ENCODE measurements around the gene FAM81A. TPM values are rescaled to one million over a fixed set of nuclear protein-coding genes. Genes with fewer than 3 reads are reported as not detected.
"Not testable (repeated sequence)": the region's sequence is repeated elsewhere in the genome, so short reads cannot be mapped to it uniquely, and the experiment has no call there.

Gene FAM81A
- total RNA-seq, 2 donors from 2014 or later = under 0.01 to 0.78 TPM

DNA sequence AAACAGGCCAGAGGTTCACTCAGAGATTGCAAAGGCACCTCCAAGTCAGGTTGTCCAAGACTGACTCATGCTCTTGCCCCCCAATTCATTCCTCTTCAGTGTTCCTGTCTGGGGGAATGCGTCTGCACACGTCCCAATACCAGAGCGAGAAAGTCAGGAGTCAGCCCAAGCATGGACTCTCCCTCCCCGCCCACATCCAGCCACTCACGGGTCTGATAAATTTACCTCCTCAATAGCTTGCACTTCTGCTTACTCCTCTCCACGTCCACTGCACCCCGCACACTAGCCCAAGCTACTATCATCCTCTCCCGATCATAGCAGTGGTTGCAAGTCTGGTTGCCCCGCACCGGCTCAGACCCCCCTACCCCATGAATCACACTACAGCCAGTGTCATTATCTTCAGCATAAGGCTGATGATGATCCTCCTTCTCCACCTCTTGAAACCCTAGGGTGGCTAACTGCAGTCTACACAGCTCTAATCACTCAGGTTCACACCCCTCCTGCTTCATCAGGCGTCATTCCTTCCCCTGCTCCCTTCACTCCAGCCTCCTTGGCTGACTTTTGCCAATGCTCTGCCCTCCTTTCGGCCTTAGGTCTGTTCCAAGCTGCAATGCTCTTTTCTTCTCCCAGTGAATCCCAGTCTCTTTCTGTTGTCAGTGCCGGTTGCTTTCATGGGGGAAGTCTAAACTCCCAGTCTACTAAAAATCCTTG is 37.7 kb upstream of the FAM81A start:
- Histone ChIP-seq H3K4me3 (no peak overlapping the region), H3K27me3 (no peaks in the 10 kb centered on the region), H3K27ac (no peak overlapping the region), H3K4me1 (no peaks in the 10 kb centered on the region), H3K36me3 (replicated peaks in 1 of 2; ENCODE audit: insufficient read depth in 1 of 2, low read depth in 2 of 2) (no peaks in the 10 kb centered on the region), H3K9me3 (no peaks in the 10 kb centered on the region)
- TF ChIP-seq, protein P1, sequence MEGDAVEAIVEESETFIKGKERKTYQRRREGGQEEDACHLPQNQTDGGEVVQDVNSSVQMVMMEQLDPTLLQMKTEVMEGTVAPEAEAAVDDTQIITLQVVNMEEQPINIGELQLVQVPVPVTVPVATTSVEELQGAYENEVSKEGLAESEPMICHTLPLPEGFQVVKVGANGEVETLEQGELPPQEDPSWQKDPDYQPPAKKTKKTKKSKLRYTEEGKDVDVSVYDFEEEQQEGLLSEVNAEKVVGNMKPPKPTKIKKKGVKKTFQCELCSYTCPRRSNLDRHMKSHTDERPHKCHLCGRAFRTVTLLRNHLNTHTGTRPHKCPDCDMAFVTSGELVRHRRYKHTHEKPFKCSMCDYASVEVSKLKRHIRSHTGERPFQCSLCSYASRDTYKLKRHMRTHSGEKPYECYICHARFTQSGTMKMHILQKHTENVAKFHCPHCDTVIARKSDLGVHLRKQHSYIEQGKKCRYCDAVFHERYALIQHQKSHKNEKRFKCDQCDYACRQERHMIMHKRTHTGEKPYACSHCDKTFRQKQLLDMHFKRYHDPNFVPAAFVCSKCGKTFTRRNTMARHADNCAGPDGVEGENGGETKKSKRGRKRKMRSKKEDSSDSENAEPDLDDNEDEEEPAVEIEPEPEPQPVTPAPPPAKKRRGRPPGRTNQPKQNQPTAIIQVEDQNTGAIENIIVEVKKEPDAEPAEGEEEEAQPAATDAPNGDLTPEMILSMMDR (IDR thresholded peaks at IDR 0.05) = no peak
- TF ChIP-seq POLR2A (IDR thresholded peaks at IDR 0.05) = no peak
- intact Hi-C loops (cut with DNase I) = no loop called here
- no peak for DNase-seq
- ATAC-seq = no peak
- 81 to 83% methylated on average over 13 of the region's 13 CpGs for WGBS, 2 donors

DNA sequence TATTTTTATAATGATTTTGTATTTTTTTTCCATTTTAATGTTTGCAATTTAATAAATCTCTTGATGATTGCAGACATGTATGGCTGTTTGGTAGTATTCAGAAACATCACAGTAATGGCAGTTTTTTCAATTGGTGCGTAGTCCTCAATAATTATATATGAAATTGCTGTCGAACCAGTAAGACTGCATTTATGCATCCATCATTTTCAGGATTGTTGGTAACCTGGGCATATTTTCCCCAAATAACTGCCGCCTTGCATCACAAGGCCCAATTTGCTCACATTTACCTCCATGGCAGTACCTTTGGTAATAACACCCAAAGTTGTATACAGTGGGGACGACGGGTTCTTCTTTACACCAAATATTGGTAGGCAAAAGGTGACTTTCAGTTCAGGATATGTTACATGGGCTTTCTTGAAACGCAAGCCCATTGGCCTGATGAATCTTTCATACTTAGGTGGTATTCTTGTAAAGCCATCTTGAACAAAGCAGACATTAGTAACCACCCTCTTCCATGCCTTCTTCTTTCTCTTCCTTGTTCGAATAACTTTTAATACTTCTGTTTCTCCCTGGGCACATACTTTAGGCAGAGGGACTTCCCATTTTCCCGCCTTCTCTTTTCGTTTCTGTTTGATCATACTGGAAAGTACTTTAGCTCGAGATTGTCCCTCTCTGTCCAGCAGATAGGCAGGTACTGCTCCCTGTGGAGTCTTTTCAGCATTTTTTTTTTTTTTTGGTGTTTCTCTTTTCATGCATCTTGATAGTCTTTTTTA is 36.7 kb upstream of the FAM81A start:
- H3K27ac ChIP-seq; H3K4me1 ChIP-seq; H3K36me3 ChIP-seq (replicated peaks in 1 of 2; ENCODE audit: insufficient read depth in 1 of 2, low read depth in 2 of 2); DNase-seq; H3K4me3 ChIP-seq; H3K9me3 ChIP-seq; H3K27me3 ChIP-seq; ATAC-seq; intact Hi-C loops (cut with DNase I): not testable (repeated sequence)
- 70 to 73% methylated on average over 10 of the region's 10 CpGs for WGBS, 2 donors

DNA sequence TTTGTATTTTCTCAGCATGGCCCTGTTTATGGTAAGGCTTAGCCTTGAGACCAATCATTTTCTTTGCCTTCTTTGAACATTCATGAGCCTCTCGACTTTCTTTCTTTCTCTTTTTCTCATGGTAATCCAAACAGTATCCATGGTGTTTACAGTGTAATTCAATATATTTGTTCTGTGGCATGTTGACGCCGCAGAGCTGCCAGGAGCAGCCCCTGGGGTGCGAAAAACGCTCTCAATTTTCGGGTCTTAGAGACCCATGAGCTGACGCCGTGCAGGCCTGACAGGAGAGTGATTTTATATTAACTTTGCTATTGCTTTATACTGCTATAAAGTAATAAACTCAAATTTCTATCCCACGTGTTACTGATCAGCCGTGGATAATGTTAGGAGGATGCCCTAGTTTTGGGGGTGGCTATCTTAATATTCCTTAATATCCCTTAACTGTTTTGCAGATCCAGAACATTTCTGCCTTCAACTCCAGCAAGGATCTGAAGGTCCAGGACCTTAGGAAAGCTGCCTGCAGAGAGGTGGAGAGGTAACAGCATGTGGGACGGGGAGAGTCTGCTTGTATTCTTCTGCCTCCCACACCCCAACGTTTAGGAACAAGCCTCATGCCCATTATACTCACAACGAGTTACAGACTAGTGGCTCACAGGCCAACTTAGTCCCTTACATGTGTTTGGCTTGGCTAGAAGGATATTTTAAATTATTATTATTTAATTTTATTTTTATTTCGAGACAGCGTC is 36.0 kb upstream of the FAM81A start:
- DNase-seq = no peak
- intact Hi-C loops (cut with DNase I) = no loop called here
- TF ChIP-seq, protein P1 (IDR thresholded peaks at IDR 0.05) = no peak
- no peak for TF ChIP-seq POLR2A (IDR thresholded peaks at IDR 0.05)
- Histone ChIP-seq H3K4me1 (no peaks in the 10 kb centered on the region), H3K36me3 (replicated peaks in 1 of 2; ENCODE audit: insufficient read depth in 1 of 2, low read depth in 2 of 2) (no peaks in the 10 kb centered on the region), H3K27me3 (no peaks in the 10 kb centered on the region), H3K9me3 (no peaks in the 10 kb centered on the region), H3K4me3 (no peak overlapping the region), H3K27ac (peak overlapping the region in 1 of 4 donors; percentile 19)
- WGBS, 2 donors = 48 to 52% methylated on average over 15 of the region's 15 CpGs
- no peak for ATAC-seq

DNA sequence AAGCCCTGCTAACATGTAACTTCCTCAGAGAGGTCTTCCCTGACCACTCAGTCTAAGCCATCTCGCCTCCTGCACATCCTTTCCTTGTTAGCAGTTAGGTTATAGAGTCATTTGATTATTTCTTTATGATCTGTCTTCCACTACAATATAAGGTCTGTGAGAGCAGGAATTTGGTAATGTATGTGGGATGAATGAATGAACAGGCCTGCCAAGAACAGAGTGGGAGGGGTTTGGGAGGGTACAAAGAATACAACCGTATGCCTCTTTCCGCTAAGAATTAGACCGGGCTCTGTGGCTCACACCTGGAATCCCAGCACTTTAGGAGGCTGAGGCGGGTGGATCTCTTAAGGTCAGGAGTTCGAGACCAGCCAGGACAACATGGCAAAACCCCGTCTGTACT is 32.9 kb upstream of the FAM81A start:
- no peak for DNase-seq
- no peaks in the 10 kb centered on the region for H3K27me3 ChIP-seq
- H3K4me1 ChIP-seq = peaks cover 2% of the 10 kb centered on the region
- H3K27ac ChIP-seq = no peak overlapping the region
- intact Hi-C loops (cut with DNase I) = no loop called here
- no peaks in the 10 kb centered on the region for H3K9me3 ChIP-seq
- no peak for TF ChIP-seq POLR2A (IDR thresholded peaks at IDR 0.05)
- TF ChIP-seq, protein P1 (IDR thresholded peaks at IDR 0.05) = no peak
- no peaks in the 10 kb centered on the region for H3K36me3 ChIP-seq (replicated peaks in 1 of 2; ENCODE audit: insufficient read depth in 1 of 2, low read depth in 2 of 2)
- no peak overlapping the region for H3K4me3 ChIP-seq
- 70 to 82% methylated on average over 7 of the region's 7 CpGs for WGBS, 2 donors
- ATAC-seq = no peak

DNA sequence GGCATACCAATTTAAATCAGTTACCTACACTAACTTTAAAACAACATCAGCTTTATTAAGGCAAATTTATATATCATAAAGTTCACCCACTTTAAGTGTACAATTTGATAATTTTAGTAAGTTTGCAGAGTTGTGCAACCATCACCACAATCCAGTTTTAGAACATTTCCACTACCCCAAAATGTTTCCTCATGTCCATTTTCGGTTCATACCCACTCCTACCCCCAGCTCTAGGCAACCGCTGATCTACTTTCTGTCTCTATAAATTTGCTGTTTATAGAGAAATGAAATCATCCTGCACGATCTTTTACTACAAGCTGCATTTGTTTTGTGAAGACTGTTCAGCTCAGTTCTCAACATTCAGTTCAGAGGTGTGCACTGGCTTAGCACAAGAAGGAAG is 31.5 kb upstream of the FAM81A start:
- H3K36me3 ChIP-seq (replicated peaks in 1 of 2; ENCODE audit: insufficient read depth in 1 of 2, low read depth in 2 of 2) = no peaks in the 10 kb centered on the region
- H3K27ac ChIP-seq = no peak overlapping the region
- ATAC-seq = no peak
- H3K4me1 ChIP-seq = peaks cover 10% of the 10 kb centered on the region
- TF ChIP-seq, protein P1 (IDR thresholded peaks at IDR 0.05) = no peak
- TF ChIP-seq POLR2A (IDR thresholded peaks at IDR 0.05) = no peak
- 51 to 55% methylated on average over 3 of the region's 3 CpGs for WGBS, 2 donors
- intact Hi-C loops (cut with DNase I) = no loop called here
- H3K27me3 ChIP-seq = no peaks in the 10 kb centered on the region
- H3K9me3 ChIP-seq = no peaks in the 10 kb centered on the region
- no peak overlapping the region for H3K4me3 ChIP-seq
- no peak for DNase-seq
